ENCODE measurements around the gene SLC41A3.
"Not testable (repeated sequence)": the region's sequence is repeated elsewhere in the genome, so short reads cannot be mapped to it uniquely, and the experiment has no call there.

Gene SLC41A3

GRCh38 chr3:125968701-125969592 lies 115.0 kb downstream of the SLC41A3 start, which contains the start of gene ROPN1B:
Gene ROPN1B, plus strand, starts transcription at chr3:125969178. Its CDS starts 2,877 bp downstream, at chr3:125972055.
- not testable (repeated sequence) for DNase-seq (ENCODE audit: low read depth, low spot score); H3K27me3 ChIP-seq (ENCODE audit: control insufficient read depth, insufficient read depth, low read length); H3K4me1 ChIP-seq (ENCODE audit: control insufficient read depth, insufficient read depth, low read length); H3K27ac ChIP-seq (ENCODE audit: low read length); H3K9me3 ChIP-seq (ENCODE audit: control insufficient read depth, insufficient read depth, low read length); H3K4me3 ChIP-seq (ENCODE audit: low read length); H3K36me3 ChIP-seq (ENCODE audit: control insufficient read depth, insufficient read depth, low read length)
- no CpG with 5 or more reads among the region's 50 CpGs for WGBS (ENCODE audit: insufficient coverage, insufficient read length)

GRCh38 chr3:125968121-125968520 lies 115.8 kb downstream of the SLC41A3 start:
- H3K27me3 ChIP-seq (ENCODE audit: control insufficient read depth, insufficient read depth, low read length); H3K4me3 ChIP-seq (ENCODE audit: low read length): not testable (repeated sequence)

GRCh38 chr3:125967156-125967555 lies 116.8 kb downstream of the SLC41A3 start:
- no peak for DNase-seq (ENCODE audit: low read depth, low spot score)
- no peak overlapping the region for H3K4me3 ChIP-seq (ENCODE audit: low read length)
- H3K9me3 ChIP-seq (ENCODE audit: control insufficient read depth, insufficient read depth, low read length) = no peaks in the 10 kb centered on the region
- no peaks in the 10 kb centered on the region for H3K36me3 ChIP-seq (ENCODE audit: control insufficient read depth, insufficient read depth, low read length)
- H3K4me1 ChIP-seq (ENCODE audit: control insufficient read depth, insufficient read depth, low read length) = no peaks in the 10 kb centered on the region
- no peak overlapping the region for H3K27ac ChIP-seq (ENCODE audit: low read length)
- peaks cover 4% of the 10 kb centered on the region for H3K27me3 ChIP-seq (ENCODE audit: control insufficient read depth, insufficient read depth, low read length)

More at GRCh38 chr3:125968121-125968520, 115.8 kb downstream of the SLC41A3 start:
- DNase-seq (ENCODE audit: low read depth, low spot score); H3K4me1 ChIP-seq (ENCODE audit: control insufficient read depth, insufficient read depth, low read length); H3K27ac ChIP-seq (ENCODE audit: low read length); H3K36me3 ChIP-seq (ENCODE audit: control insufficient read depth, insufficient read depth, low read length); H3K9me3 ChIP-seq (ENCODE audit: control insufficient read depth, insufficient read depth, low read length): not testable (repeated sequence)
- WGBS (ENCODE audit: insufficient coverage, insufficient read length) = no CpG with 5 or more reads among the region's 2 CpGs

GRCh38 chr3:125965505-125965904 lies 118.4 kb downstream of the SLC41A3 start:
- no CpG with 5 or more reads among the region's 3 CpGs for WGBS (ENCODE audit: insufficient coverage, insufficient read length)
- Histone ChIP-seq H3K4me1 (ENCODE audit: control insufficient read depth, insufficient read depth, low read length) (no peaks in the 10 kb centered on the region), H3K36me3 (ENCODE audit: control insufficient read depth, insufficient read depth, low read length) (no peaks in the 10 kb centered on the region; the same call in 1 of the 2 replicates), H3K27me3 (ENCODE audit: control insufficient read depth, insufficient read depth, low read length) (peaks cover 4% of the 10 kb centered on the region), H3K4me3 (ENCODE audit: low read length) (no peak overlapping the region), H3K9me3 (ENCODE audit: control insufficient read depth, insufficient read depth, low read length) (no peaks in the 10 kb centered on the region), H3K27ac (ENCODE audit: low read length) (no peak overlapping the region)
- no peak for DNase-seq (ENCODE audit: low read depth, low spot score)

GRCh38 chr3:125963834-125964233 lies 120.1 kb downstream of the SLC41A3 start:
- H3K9me3 ChIP-seq (ENCODE audit: control insufficient read depth, insufficient read depth, low read length); H3K4me1 ChIP-seq (ENCODE audit: control insufficient read depth, insufficient read depth, low read length); H3K36me3 ChIP-seq (ENCODE audit: control insufficient read depth, insufficient read depth, low read length); H3K27ac ChIP-seq (ENCODE audit: low read length); H3K4me3 ChIP-seq (ENCODE audit: low read length); DNase-seq (ENCODE audit: low read depth, low spot score); H3K27me3 ChIP-seq (ENCODE audit: control insufficient read depth, insufficient read depth, low read length): not testable (repeated sequence)
- no CpG with 5 or more reads among the region's 1 CpG for WGBS (ENCODE audit: insufficient coverage, insufficient read length)

- Histone ChIP-seq H3K4me1 (ENCODE audit: control insufficient read depth, insufficient read depth, low read length) (no peaks in the 10 kb centered on the region), H3K9me3 (ENCODE audit: control insufficient read depth, insufficient read depth, low read length) (no peaks in the 10 kb centered on the region), H3K27ac (ENCODE audit: low read length) (no peak overlapping the region), H3K4me3 (ENCODE audit: low read length) (no peak overlapping the region), H3K27me3 (ENCODE audit: control insufficient read depth, insufficient read depth, low read length) (peaks cover 1% of the 10 kb centered on the region; the same call in 1 of the 2 replicates), H3K36me3 (ENCODE audit: control insufficient read depth, insufficient read depth, low read length) (no peaks in the 10 kb centered on the region; the same call in 1 of the 2 replicates)
- no peak for DNase-seq (ENCODE audit: low read depth, low spot score)
- WGBS (ENCODE audit: insufficient coverage, insufficient read length) = no CpG with 5 or more reads among the region's 6 CpGs
Measured at GRCh38 chr3:125961289-125961589, 122.7 kb downstream of the SLC41A3 start.

- H3K27me3 ChIP-seq (ENCODE audit: control insufficient read depth, insufficient read depth, low read length) = peaks cover 1% of the 10 kb centered on the region; the same call in 1 of the 2 replicates
- no peaks in the 10 kb centered on the region for H3K9me3 ChIP-seq (ENCODE audit: control insufficient read depth, insufficient read depth, low read length)
Measured at GRCh38 chr3:125960456-125961288, 123.3 kb downstream of the SLC41A3 start.

GRCh38 chr3:125960066-125960424 lies 123.9 kb downstream of the SLC41A3 start:
- Histone ChIP-seq H3K27me3 (ENCODE audit: control insufficient read depth, insufficient read depth, low read length) (peaks cover 1% of the 10 kb centered on the region; the same call in 1 of the 2 replicates), H3K36me3 (ENCODE audit: control insufficient read depth, insufficient read depth, low read length) (no peaks in the 10 kb centered on the region; the same call in 1 of the 2 replicates), H3K9me3 (ENCODE audit: control insufficient read depth, insufficient read depth, low read length) (no peaks in the 10 kb centered on the region), H3K4me1 (ENCODE audit: control insufficient read depth, insufficient read depth, low read length) (no peaks in the 10 kb centered on the region), H3K4me3 (ENCODE audit: low read length) (no peak overlapping the region), H3K27ac (ENCODE audit: low read length) (no peak overlapping the region)
- no CpG with 5 or more reads among the region's 14 CpGs for WGBS (ENCODE audit: insufficient coverage, insufficient read length)
- DNase-seq (ENCODE audit: low read depth, low spot score) = no peak

More at GRCh38 chr3:125960456-125961288, 123.3 kb downstream of the SLC41A3 start:
- DNase-seq (ENCODE audit: low read depth, low spot score) = no peak
- no peak overlapping the region for H3K27ac ChIP-seq (ENCODE audit: low read length)
- H3K36me3 ChIP-seq (ENCODE audit: control insufficient read depth, insufficient read depth, low read length) = no peaks in the 10 kb centered on the region; the same call in 1 of the 2 replicates
- no peak overlapping the region for H3K4me3 ChIP-seq (ENCODE audit: low read length)
- H3K4me1 ChIP-seq (ENCODE audit: control insufficient read depth, insufficient read depth, low read length) = no peaks in the 10 kb centered on the region
- WGBS (ENCODE audit: insufficient coverage, insufficient read length) = no CpG with 5 or more reads among the region's 11 CpGs

- Histone ChIP-seq H3K27ac (ENCODE audit: low read length) (no peak overlapping the region), H3K9me3 (ENCODE audit: control insufficient read depth, insufficient read depth, low read length) (no peaks in the 10 kb centered on the region), H3K27me3 (ENCODE audit: control insufficient read depth, insufficient read depth, low read length) (no peaks in the 10 kb centered on the region), H3K4me3 (ENCODE audit: low read length) (no peak overlapping the region), H3K4me1 (ENCODE audit: control insufficient read depth, insufficient read depth, low read length) (no peaks in the 10 kb centered on the region), H3K36me3 (ENCODE audit: control insufficient read depth, insufficient read depth, low read length) (no peaks in the 10 kb centered on the region; the same call in 1 of the 2 replicates)
- no CpG with 5 or more reads among the region's 39 CpGs for WGBS (ENCODE audit: insufficient coverage, insufficient read length)
- DNase-seq (ENCODE audit: low read depth, low spot score) = no peak
Measured at GRCh38 chr3:125959317-125960065, 124.4 kb downstream of the SLC41A3 start.
